K562 (cell line): ENCODE measurements around the gene RPTOR. TPM values are rescaled to one million over a fixed set of nuclear protein-coding genes. Genes with fewer than 3 reads are reported as not detected.
"Not testable (repeated sequence)": the region's sequence is repeated elsewhere in the genome, so short reads cannot be mapped to it uniquely, and the experiment has no call there.

Experiments
- ATAC-seq: fragments of 200-7000 bp; cut with Tn5 transposase; 3 replicates; pipeline ENCODE4 v1.9.1; 2020; ENCODE audit warnings: moderate library complexity
- BruUV-seq: library from RNA; stranded (reverse); fragments of 400-500 nt; replicated peaks from 2 replicates; lab custom pipeline; 2021; lab: Mats Ljungman, UMichigan
- CTCF ChIA-PET: fragments of 300-600 bp; formaldehyde crosslinking; extraction: SDS; loops from one replicate; lab custom pipeline; 2021; ENCODE audit warnings: low intra/inter-chr PET ratio; lab: Yijun Ruan, JAX
- POLR2A ChIA-PET: fragments of 300-600, 350-650 bp; sonication (Branson Sonifier 250); formaldehyde crosslinking; extraction: SDS; loops from one replicate; lab custom pipeline; 2021; ENCODE audit warnings: antibody characterized with exemption, inconsistent platforms; lab: Yijun Ruan, JAX
- DNase-seq, 4 experiments: peaks; one replicate each; pipeline versions ENCODE4 v3.0.0 to v3.0.0-alpha.2; 2011 to 2018; ENCODE audit warnings: low spot score in 3 of 4, mixed read lengths in 3 of 4; ENCODE audit errors: extremely low read depth in 1 of 4
- FAIRE-seq: peaks from 2 replicates; lab custom pipeline; 2011; peaks lifted over from hg19 to GRCh38; lab: Jason Lieb, UNC
- H2AFZ ChIP-seq: 2 replicates; pipeline ENCODE4 v1.6.0; 2011; ENCODE audit warnings: low read depth, low read length, control low read depth, inconsistent platforms
- H3K27ac ChIP-seq: fragments of 200-600 bp; 3 replicates; pipeline ENCODE4 v1.8.0; 2011; ENCODE audit warnings: low read depth, mild to moderate bottlenecking, control low read depth, inconsistent platforms, low read length, moderate library complexity, mixed read lengths; ENCODE audit errors: extremely low read depth
- H3K27me3 ChIP-seq, 2 experiments: fragments of 300-600 bp in 1 of 2; 2 replicates in 1 of 2; 3 replicates in 1 of 2; pipeline versions ENCODE4 v1.6.0 to v1.8.0; 2011; ENCODE audit warnings: inconsistent platforms in 2 of 2, low read length in 2 of 2, mild to moderate bottlenecking in 1 of 2, mixed read lengths in 1 of 2, moderate library complexity in 1 of 2; ENCODE audit not compliant: control insufficient read depth in 2 of 2, insufficient read depth in 2 of 2
- H3K36me3 ChIP-seq: fragments of 300-600 bp; 3 replicates; pipeline ENCODE4 v1.8.0; 2011; ENCODE audit warnings: mild to moderate bottlenecking, low read length, inconsistent platforms; ENCODE audit not compliant: control insufficient read depth, insufficient read depth
- H3K4me1 ChIP-seq, 2 experiments: fragments of 200-600 bp in 1 of 2; replicated peaks in 1 of 2; 2 replicates in 1 of 2; 3 replicates in 1 of 2; pipeline versions ENCODE4 v1.5.1 to v1.8.0; 2011; ENCODE audit warnings: inconsistent platforms in 2 of 2, low read length in 2 of 2, mild to moderate bottlenecking in 1 of 2, mixed read lengths in 1 of 2, moderate library complexity in 1 of 2; ENCODE audit not compliant: control insufficient read depth in 2 of 2, insufficient read depth in 2 of 2
- H3K4me2 ChIP-seq: 2 replicates; pipeline ENCODE4 v1.6.1; 2011; ENCODE audit warnings: low read length, control low read depth, inconsistent platforms, mixed read lengths; ENCODE audit not compliant: insufficient read depth
- H3K4me3 ChIP-seq: fragments of 200-600 bp; sonication (generic), shearing (Covaris generic); 2 replicates; pipeline ENCODE4 v1.5.1; 2016; ENCODE audit warnings: control low read depth, inconsistent platforms
- H3K79me2 ChIP-seq: fragments of 200-600 bp; 3 replicates; pipeline ENCODE4 v1.8.0; 2011; ENCODE audit warnings: low read length, inconsistent platforms; ENCODE audit not compliant: control insufficient read depth, insufficient read depth
- H3K9ac ChIP-seq, 2 experiments: 2 replicates each; pipeline versions ENCODE4 v1.6.0 to v1.6.1; 2011; ENCODE audit warnings: low read depth in 2 of 2, low read length in 2 of 2, control low read depth in 1 of 2, inconsistent platforms in 1 of 2, mild to moderate bottlenecking in 1 of 2, mixed read lengths in 1 of 2; ENCODE audit not compliant: insufficient read depth in 1 of 2
- H3K9me1 ChIP-seq: one replicate; pipeline ENCODE4 v1.6.0; 2011; ENCODE audit warnings: inconsistent platforms, mild to moderate bottlenecking, low read length, moderate library complexity; ENCODE audit not compliant: control insufficient read depth, insufficient read depth
- H3K9me3 ChIP-seq: replicated peaks from 2 replicates; pipeline ENCODE4 v1.5.1; 2011; ENCODE audit warnings: low read depth, low read length, inconsistent platforms; ENCODE audit not compliant: control insufficient read depth, insufficient read depth
- H4K20me1 ChIP-seq: replicated peaks from 2 replicates; pipeline ENCODE4 v1.6.1; 2011; ENCODE audit warnings: low read length, inconsistent platforms, mixed read lengths; ENCODE audit not compliant: control insufficient read depth, insufficient read depth
- C11orf30 ChIP-seq: fragments of 450-650 bp; IDR thresholded peaks from 2 replicates; pipeline ENCODE4 v1.6.1; 2016; ENCODE audit warnings: low read depth, mild to moderate bottlenecking
- DIDO1 ChIP-seq: fragments of 450-650 bp; IDR thresholded peaks from 2 replicates; pipeline ENCODE4 v1.6.1; 2016; ENCODE audit warnings: low read depth, missing biosample characterization, missing genetic modification characterization
- ESRRA ChIP-seq: fragments of 450-650 bp; IDR thresholded peaks from 2 replicates; pipeline ENCODE4 v1.6.1; 2014; ENCODE audit warnings: low read depth, mild to moderate bottlenecking, moderate library complexity, borderline replicate concordance
- IFI16 ChIP-seq: fragments of 250-450 bp; sonication (Bioruptor Pico); IDR thresholded peaks from 2 replicates; pipeline ENCODE4 v2.1.2; 2022; ENCODE audit warnings: mild to moderate bottlenecking, inconsistent platforms
- PTTG1 ChIP-seq: fragments of 450-650 bp; IDR thresholded peaks from 2 replicates; pipeline ENCODE4 v1.6.1; 2016; ENCODE audit warnings: low read depth, mild to moderate bottlenecking, missing genetic modification characterization, missing compliant biosample characterization
- RBM39 ChIP-seq: fragments of 200-400 bp; formaldehyde crosslinking; optimal IDR thresholded peaks from 2 replicates; pipeline ENCODE3; 2018; ENCODE audit warnings: low read depth, low read length
- TBP ChIP-seq: optimal IDR thresholded peaks from 2 replicates; pipeline ENCODE3; 2011; ENCODE audit warnings: low read depth, low read length, improper control_type of control experiment
- ZNF41 ChIP-seq: fragments of 250-450 bp; sonication (Bioruptor Pico); conservative IDR thresholded peaks from 2 replicates; pipeline ENCODE4 v1.4.0; 2020; ENCODE audit warnings: mild to moderate bottlenecking
- WGBS: fragments of 100-300 bp; shearing (Covaris generic); methylation state at CpG from one replicate; pipeline ENCODE4 v1.1.6; 2016; ENCODE audit warnings: low coverage, mixed read lengths; ENCODE audit not compliant: insufficient coverage; ENCODE audit errors: missing lambda C conversion rate; 5-methylcytosine and 5-hydroxymethylcytosine counted together
- in situ Hi-C: fragments of 300-500 bp; cut with MboI; formaldehyde crosslinking; loops from 4 replicates; pipeline ENCODE4 v1.15.0; 2018; ENCODE audit warnings: inconsistent platforms, mixed read lengths
- intact Hi-C: fragments of 100-400 bp; cut with micrococcal nuclease; formaldehyde crosslinking; loops from 2 replicates; pipeline ENCODE4 v1.14.2; 2022
- polyA plus RNA-seq, 8 experiments: library from polyadenylated mRNA; depleted of rRNA in 4 of 8; stranded (reverse) in 5 of 8; unstranded in 3 of 8; fragments of >200 nt; fragmentation: Nextera tagmentation in 2 of 8; fragmentation: Illumina TruSeq in 1 of 8; extraction: Ambion mirVana in 2 of 8; extraction: Trizol in 1 of 8; gene quantifications; 2 replicates each; pipeline versions ENCODE4 v1.2.1 to v1.2.3, GENCODE V29; 2011 to 2014; ENCODE audit warnings: inconsistent platforms in 1 of 8, missing spikeins in 1 of 8
- total RNA-seq, 7 experiments: library from RNA; depleted of rRNA in 6 of 7; stranded (reverse); fragments of >200 nt in 6 of 7; fragmentation: Illumina TruSeq in 2 of 7; extraction: Trizol in 2 of 7; gene quantifications; 2 replicates each; pipeline versions ENCODE4 v1.2.1 to v1.2.3, GENCODE V29; 2011 to 2021; ENCODE audit warnings: low replicate concordance in 1 of 7
- TF ChIP-seq, protein P1 (sequence below): fragments of 250-450 bp; sonication (Bioruptor Pico); IDR thresholded peaks from 2 replicates; pipeline ENCODE4 v1.5.0; 2020; ENCODE audit warnings: mild to moderate bottlenecking
- TF ChIP-seq, protein P2 (sequence below): IDR thresholded peaks from 3 replicates; pipeline ENCODE4 v1.6.1; 2011; ENCODE audit warnings: borderline replicate concordance, mild to moderate bottlenecking, moderate library complexity; ENCODE audit not compliant: insufficient read length; ENCODE audit errors: extremely low read depth

RPTOR gene
- total and polyA plus RNA-seq, 9 of the 15 experiments (the other 6 are each of a cell fraction or from before 2014, with no cell fraction given) = 0.24 to 54.1 (median 10.2) TPM

DNA sequence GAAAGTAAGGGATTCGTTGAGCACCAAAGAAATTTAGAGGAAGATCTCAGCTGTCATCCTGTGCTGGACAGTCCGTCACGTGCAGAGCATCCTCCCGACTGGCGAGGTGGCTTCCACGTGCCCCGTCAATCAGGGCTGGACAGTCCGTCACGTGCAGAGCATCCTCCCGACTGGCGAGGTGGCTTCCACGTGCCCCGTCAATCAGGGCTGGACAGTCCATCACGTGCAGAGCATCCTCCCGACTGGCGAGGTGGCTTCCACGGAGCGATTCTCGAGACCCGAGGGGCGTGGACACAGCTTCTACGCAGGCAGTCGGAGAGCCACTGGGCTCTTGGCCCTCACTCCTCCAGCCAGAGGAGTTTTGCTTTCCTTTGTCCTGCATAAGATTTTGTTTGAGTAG lies 271.1 kb downstream of the RPTOR start:
- BruUV-seq, H4K20me1 ChIP-seq, H3K4me2 ChIP-seq, ATAC-seq, DNase-seq, H3K9me1 ChIP-seq, H3K27me3 ChIP-seq, H3K9ac ChIP-seq, in situ Hi-C loops, CTCF ChIA-PET, intact Hi-C loops, H3K4me3 ChIP-seq, H3K27ac ChIP-seq, H2AFZ ChIP-seq, H3K9me3 ChIP-seq, H3K79me2 ChIP-seq, FAIRE-seq: not testable (repeated sequence)
- Histone ChIP-seq H3K4me1 (peaks cover 0 to 16% of the 10 kb centered on the region in 2 experiments; a peak in 2 of 5 replicates), H3K36me3 (peaks cover 19% of the 10 kb centered on the region; the same call in 2 of the 3 replicates)
- 91% methylated on average over 17 of the region's 23 CpGs for WGBS
- POLR2A ChIA-PET = interaction anchor here (1.1 kb wide), 1 partner anchor 16 kb away, joined by 3 read pairs; no protein-coding TSS in a partner anchor

DNA sequence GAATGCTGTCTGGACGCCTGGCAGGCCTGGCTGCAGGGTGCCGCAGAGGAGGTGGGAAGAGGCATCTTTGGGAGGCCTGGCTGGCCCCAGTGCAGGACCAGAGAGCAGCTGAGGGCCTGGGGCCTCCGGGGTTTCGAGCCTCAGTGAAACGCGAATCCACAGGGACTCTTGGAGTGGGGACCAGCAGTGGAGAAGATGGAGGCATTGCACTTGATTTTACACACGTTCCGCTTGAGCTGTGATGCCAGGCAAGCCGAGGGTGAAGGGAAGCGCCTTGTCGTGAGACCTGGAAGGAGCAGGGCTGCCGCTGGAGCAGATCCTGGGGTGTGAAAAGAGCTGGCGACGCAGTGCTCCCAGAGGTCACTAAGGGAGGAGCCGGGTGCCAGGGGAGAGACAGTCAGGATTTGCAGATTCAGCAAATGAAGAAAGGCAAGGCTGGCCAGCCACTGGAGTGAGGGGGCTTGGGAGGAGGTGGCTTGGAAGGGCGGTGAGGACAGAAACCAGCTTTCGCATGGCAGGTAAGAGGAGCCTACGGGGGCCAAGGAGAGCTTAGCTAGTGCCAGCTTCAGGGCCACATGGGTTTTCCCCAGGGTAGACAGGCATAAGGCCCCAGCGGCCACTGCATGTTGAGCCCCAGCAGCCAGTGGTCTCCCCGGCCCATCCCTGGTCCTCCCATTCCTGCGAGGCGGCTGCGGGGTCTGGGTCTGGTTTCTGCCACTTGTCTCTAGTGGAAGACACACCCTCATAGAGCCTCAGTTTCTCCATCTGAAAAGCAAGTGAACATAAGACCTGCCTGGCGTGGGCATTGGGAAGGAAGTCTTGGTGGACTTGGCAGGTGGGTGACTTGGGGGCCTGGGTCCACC lies 271.8 kb downstream of the RPTOR start:
- POLR2A ChIA-PET = no interaction called here
- TF ChIP-seq PTTG1 (tag) = no peak
- TF ChIP-seq RBM39 = no peak
- TF ChIP-seq, protein P1, sequence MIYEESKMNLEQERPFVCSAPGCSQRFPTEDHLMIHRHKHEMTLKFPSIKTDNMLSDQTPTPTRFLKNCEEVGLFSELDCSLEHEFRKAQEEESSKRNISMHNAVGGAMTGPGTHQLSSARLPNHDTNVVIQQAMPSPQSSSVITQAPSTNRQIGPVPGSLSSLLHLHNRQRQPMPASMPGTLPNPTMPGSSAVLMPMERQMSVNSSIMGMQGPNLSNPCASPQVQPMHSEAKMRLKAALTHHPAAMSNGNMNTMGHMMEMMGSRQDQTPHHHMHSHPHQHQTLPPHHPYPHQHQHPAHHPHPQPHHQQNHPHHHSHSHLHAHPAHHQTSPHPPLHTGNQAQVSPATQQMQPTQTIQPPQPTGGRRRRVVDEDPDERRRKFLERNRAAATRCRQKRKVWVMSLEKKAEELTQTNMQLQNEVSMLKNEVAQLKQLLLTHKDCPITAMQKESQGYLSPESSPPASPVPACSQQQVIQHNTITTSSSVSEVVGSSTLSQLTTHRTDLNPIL (CRISPR knock-in tag) = no peak
- TF ChIP-seq, protein P2, sequence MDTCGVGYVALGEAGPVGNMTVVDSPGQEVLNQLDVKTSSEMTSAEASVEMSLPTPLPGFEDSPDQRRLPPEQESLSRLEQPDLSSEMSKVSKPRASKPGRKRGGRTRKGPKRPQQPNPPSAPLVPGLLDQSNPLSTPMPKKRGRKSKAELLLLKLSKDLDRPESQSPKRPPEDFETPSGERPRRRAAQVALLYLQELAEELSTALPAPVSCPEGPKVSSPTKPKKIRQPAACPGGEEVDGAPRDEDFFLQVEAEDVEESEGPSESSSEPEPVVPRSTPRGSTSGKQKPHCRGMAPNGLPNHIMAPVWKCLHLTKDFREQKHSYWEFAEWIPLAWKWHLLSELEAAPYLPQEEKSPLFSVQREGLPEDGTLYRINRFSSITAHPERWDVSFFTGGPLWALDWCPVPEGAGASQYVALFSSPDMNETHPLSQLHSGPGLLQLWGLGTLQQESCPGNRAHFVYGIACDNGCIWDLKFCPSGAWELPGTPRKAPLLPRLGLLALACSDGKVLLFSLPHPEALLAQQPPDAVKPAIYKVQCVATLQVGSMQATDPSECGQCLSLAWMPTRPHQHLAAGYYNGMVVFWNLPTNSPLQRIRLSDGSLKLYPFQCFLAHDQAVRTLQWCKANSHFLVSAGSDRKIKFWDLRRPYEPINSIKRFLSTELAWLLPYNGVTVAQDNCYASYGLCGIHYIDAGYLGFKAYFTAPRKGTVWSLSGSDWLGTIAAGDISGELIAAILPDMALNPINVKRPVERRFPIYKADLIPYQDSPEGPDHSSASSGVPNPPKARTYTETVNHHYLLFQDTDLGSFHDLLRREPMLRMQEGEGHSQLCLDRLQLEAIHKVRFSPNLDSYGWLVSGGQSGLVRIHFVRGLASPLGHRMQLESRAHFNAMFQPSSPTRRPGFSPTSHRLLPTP = no peak
- TF ChIP-seq TBP = no peak
- TF ChIP-seq ESRRA = no peak
- no peak for TF ChIP-seq DIDO1 (tag)
- TF ChIP-seq IFI16 (CRISPR knock-in tag) = no peak
- TF ChIP-seq C11orf30 = peak; percentile 37; the same call in 1 of the 2 replicates
- no peak for TF ChIP-seq ZNF41 (CRISPR knock-in tag)

More for the DNA sequence above, 271.8 kb downstream of the RPTOR start:
- 0 out of 2 replicates have a peak, but pooled peaks cover 3% of the 10 kb centered on the region for H4K20me1 ChIP-seq
- H3K4me1 ChIP-seq = peaks cover 0 to 16% of the 10 kb centered on the region in 2 experiments; a peak in 2 of 5 replicates
- no TSS peak for BruUV-seq
- FAIRE-seq = no peak
- no peak for DNase-seq
- CTCF ChIA-PET = no interaction called here
- ATAC-seq = no peak
- no peaks in the 10 kb centered on the region for H3K9me3 ChIP-seq
- 92% methylated on average over 18 of the region's 24 CpGs for WGBS
- H3K9ac ChIP-seq = no peak overlapping the region
- no peaks in the 10 kb centered on the region for H3K79me2 ChIP-seq
- H3K36me3 ChIP-seq = peaks cover 18% of the 10 kb centered on the region; the same call in 2 of the 3 replicates
- no peak overlapping the region for H3K27ac ChIP-seq
- H3K27me3 ChIP-seq = no peaks in the 10 kb centered on the region
- H2AFZ ChIP-seq = no peak overlapping the region
- peaks cover 6% of the 10 kb centered on the region for H3K9me1 ChIP-seq
- intact Hi-C loops = no loop called here
- in situ Hi-C loops = no loop called here
- no peak overlapping the region for H3K4me2 ChIP-seq
- no peak overlapping the region for H3K4me3 ChIP-seq
